OCI-LY7 (cell line): ENCODE results near the gene CHST3. TPM values are rescaled to one million over a fixed set of nuclear protein-coding genes. Genes with fewer than 3 reads are reported as not detected.
"Not testable (repeated sequence)": the region's sequence is repeated elsewhere in the genome, so short reads cannot be mapped to it uniquely, and the experiment has no call there.

ENCODE experiments used
- BruUV-seq: library from RNA; stranded (reverse); fragments of 400-500 nt; replicated peaks from 2 replicates; lab custom pipeline; 2021; lab: Mats Ljungman, UMichigan
- CTCF ChIA-PET: fragments of 300-600 bp; sonication (Branson Sonifier 250); formaldehyde crosslinking; loops from one replicate; lab custom pipeline; 2022; ENCODE audit warnings: antibody characterized with exemption; ENCODE audit not compliant: unreplicated experiment; lab: Charles Lee
- POLR2A ChIA-PET: fragments of 300-600 bp; sonication (Branson Sonifier 250); formaldehyde crosslinking; loops from one replicate; lab custom pipeline; 2022; ENCODE audit warnings: antibody characterized with exemption; lab: Charles Lee
- DNase-seq: peaks from one replicate; pipeline ENCODE4 v3.0.0-alpha.2; 2015; ENCODE audit warnings: low spot score
- H2AFZ ChIP-seq: fragments of 200-600 bp; sonication (generic), shearing (Covaris generic); 2 replicates; pipeline ENCODE4 v1.6.1; 2014; ENCODE audit warnings: mild to moderate bottlenecking, antibody characterized with exemption, low read length, moderate library complexity
- H3K27ac ChIP-seq: fragments of 200-600 bp; sonication (generic); 2 replicates; pipeline ENCODE4 v1.5.1; 2014; ENCODE audit warnings: mixed run types, low read depth, mild to moderate bottlenecking, moderate library complexity, low read length, inconsistent platforms; ENCODE audit not compliant: poor library complexity, severe bottlenecking
- H3K36me3 ChIP-seq: fragments of 200-600 bp; sonication (generic); 2 replicates; pipeline ENCODE4 v1.6.1; 2014; ENCODE audit warnings: mild to moderate bottlenecking, antibody characterized with exemption, low read length, moderate library complexity, mixed read lengths; ENCODE audit not compliant: insufficient read depth
- H3K4me1 ChIP-seq: fragments of 200-600 bp; sonication (generic); 2 replicates; pipeline ENCODE4 v1.5.1; 2014; ENCODE audit warnings: mild to moderate bottlenecking, low read length; ENCODE audit not compliant: insufficient read depth, poor library complexity, severe bottlenecking
- H3K4me2 ChIP-seq: fragments of 200-600 bp; sonication (generic); 2 replicates; pipeline ENCODE4 v1.6.1; 2014; ENCODE audit warnings: mild to moderate bottlenecking, low read length
- H3K4me3 ChIP-seq: fragments of 200-600 bp; sonication (generic); 2 replicates; pipeline ENCODE4 v1.5.1; 2014; ENCODE audit warnings: mild to moderate bottlenecking, low read depth, low read length; ENCODE audit not compliant: poor library complexity, severe bottlenecking
- H3K79me2 ChIP-seq: fragments of 200-600 bp; sonication (generic); 2 replicates; pipeline ENCODE4 v1.6.1; 2016; ENCODE audit warnings: low read depth, mild to moderate bottlenecking, low read length, moderate library complexity, mixed read lengths; ENCODE audit not compliant: insufficient read depth
- H3K9me2 ChIP-seq: fragments of 200-600 bp; sonication (generic); 2 replicates; pipeline ENCODE4 v1.6.1; 2016; ENCODE audit warnings: mild to moderate bottlenecking, low read length, mixed read lengths; ENCODE audit not compliant: insufficient read depth
- H3K9me3 ChIP-seq: fragments of 200-600 bp; sonication (generic); 2 replicates; pipeline ENCODE4 v1.6.1; 2014; ENCODE audit warnings: mild to moderate bottlenecking, mixed run types, low read length, mixed read lengths
- H4K20me1 ChIP-seq: fragments of 200-600 bp; sonication (generic); 2 replicates; pipeline ENCODE4 v1.6.1; 2014; ENCODE audit warnings: mild to moderate bottlenecking, antibody characterized with exemption, low read length, moderate library complexity, mixed read lengths; ENCODE audit not compliant: insufficient read depth
- CTCF ChIP-seq: fragments of 200-600 bp; sonication (generic); conservative IDR thresholded peaks from 2 replicates; pipeline ENCODE4 v1.5.1; 2014; ENCODE audit warnings: mild to moderate bottlenecking, antibody characterized with exemption, low read length, moderate library complexity, mixed read lengths
- EZH2phosphoT487 ChIP-seq: fragments of 200-600 bp; sonication (generic); IDR thresholded peaks from 2 replicates; pipeline ENCODE4 v1.6.1; 2018; ENCODE audit warnings: low read depth, borderline replicate concordance, mild to moderate bottlenecking, mixed run types, antibody characterized with exemption, low read length, moderate library complexity, mixed read lengths
- intact Hi-C: fragments of 100-400 bp; cut with micrococcal nuclease; formaldehyde crosslinking; loops from one replicate; pipeline ENCODE4 v1.10.0; 2022; ENCODE audit not compliant: unreplicated experiment
- total RNA-seq, 2 experiments: library from RNA; depleted of rRNA in 1 of 2; stranded (reverse); fragments of >200 nt in 1 of 2; shearing (Covaris generic) in 1 of 2; gene quantifications; 2 replicates each; pipeline ENCODE4 v1.2.3, GENCODE V29; 2014 to 2022

CHST3 gene
- total RNA-seq, 2 experiments from 2014 or later, result not detected

DNA sequence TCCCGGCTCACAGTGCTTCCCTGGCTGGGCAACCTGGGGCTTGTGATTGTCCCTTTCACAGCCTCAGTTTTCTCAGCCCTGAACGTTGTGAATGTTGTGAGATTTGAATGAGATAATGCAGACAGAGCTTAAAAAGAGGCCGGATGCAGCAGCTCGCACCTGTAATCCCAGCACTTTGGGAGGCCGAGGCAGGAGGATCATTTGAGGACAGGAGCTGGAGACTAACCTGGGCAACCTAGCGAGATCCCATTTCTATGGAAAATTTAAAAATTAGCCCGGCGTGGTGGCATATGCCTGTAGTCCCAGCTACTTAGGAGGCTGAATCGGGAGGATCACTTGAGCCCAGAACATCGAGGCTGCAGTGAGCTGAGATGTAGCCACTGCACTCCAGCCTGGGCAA lies 67.5 kb downstream of the CHST3 start:
- Histone ChIP-seq H4K20me1 (no peaks in the 10 kb centered on the region), H3K4me2 (no peak overlapping the region), H3K4me3 (no peak overlapping the region), H3K9me3 (no peaks in the 10 kb centered on the region), H3K4me1 (no peaks in the 10 kb centered on the region), H3K79me2 (no peaks in the 10 kb centered on the region), H3K36me3 (no peaks in the 10 kb centered on the region), H3K9me2 (no peaks in the 10 kb centered on the region), H2AFZ (no peak overlapping the region), H3K27ac (no peak overlapping the region)
- no peak for DNase-seq
- ChIA-PET CTCF (interaction anchor here (0.5 to 0.6 kb wide), 2 partner anchors 219 to 221 kb away, joined by 3 to 4 read pairs; no protein-coding TSS in a partner anchor), POLR2A (interaction anchor here (0.6 kb wide), 1 partner anchor 77 kb away, joined by 3 read pairs; no protein-coding TSS in a partner anchor)
- TF ChIP-seq CTCF (no peak), EZH2phosphoT487 (no peak)
- intact Hi-C loops, result no loop called here
- no TSS peak for BruUV-seq

DNA sequence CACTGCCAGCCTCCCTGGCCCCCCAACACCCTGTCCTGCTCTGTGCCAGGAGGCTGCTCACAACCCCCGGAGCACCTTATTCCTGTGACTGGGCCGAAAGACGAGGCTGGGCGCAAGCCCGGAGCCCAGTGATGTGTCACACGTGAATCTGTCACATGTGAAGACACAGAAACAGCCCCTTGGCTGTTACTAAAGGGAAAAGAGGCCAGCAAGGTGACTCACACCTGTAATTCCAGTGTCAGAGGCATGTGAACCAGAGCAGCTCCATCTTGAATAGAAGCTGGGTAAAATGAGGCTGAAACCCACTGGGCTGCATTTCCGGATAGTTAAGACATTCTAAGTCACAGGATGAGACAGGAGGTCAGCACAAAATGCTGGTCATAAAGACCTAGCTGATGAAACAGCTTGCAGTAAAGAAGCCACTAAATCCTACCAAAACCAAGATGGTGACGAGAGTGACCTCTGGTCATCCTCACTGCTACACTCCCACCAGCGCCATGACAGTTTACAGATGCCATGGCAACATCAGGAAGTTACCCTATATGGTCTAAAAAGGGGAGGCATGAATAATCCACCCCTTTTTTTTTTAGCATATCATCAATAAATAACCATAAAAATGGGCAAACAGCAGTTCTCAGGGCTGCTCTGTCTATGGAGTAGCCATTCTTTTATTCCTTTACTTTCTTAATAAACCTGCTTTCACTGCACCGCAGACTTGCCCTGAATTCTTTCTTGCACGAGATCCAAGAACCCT lies 68.4 kb downstream of the CHST3 start:
- H3K4me3 ChIP-seq, POLR2A ChIA-PET, H3K36me3 ChIP-seq, H3K4me1 ChIP-seq, DNase-seq, H3K27ac ChIP-seq, H4K20me1 ChIP-seq, H2AFZ ChIP-seq, BruUV-seq, H3K79me2 ChIP-seq, H3K9me3 ChIP-seq, H3K9me2 ChIP-seq, H3K4me2 ChIP-seq, intact Hi-C loops: not testable (repeated sequence)
- CTCF ChIA-PET, result interaction anchor here (0.6 kb wide), 1 partner anchor 222 kb away, joined by 3 read pairs; no protein-coding TSS in a partner anchor

- POLR2A ChIA-PET, result no interaction called here
- intact Hi-C loops, result no loop called here
- CTCF ChIA-PET, result no interaction called here
- TF ChIP-seq EZH2phosphoT487 (no peak), CTCF (no peak)
- BruUV-seq, result no TSS peak
- DNase-seq, result no peak
- Histone ChIP-seq H3K79me2 (no peaks in the 10 kb centered on the region), H3K4me3 (no peak overlapping the region), H3K4me2 (no peak overlapping the region), H3K4me1 (no peaks in the 10 kb centered on the region), H3K9me2 (no peaks in the 10 kb centered on the region), H3K9me3 (no peaks in the 10 kb centered on the region), H4K20me1 (no peaks in the 10 kb centered on the region), H3K36me3 (no peaks in the 10 kb centered on the region), H2AFZ (no peak overlapping the region), H3K27ac (no peak overlapping the region)
These were observed 69.9 kb downstream of the CHST3 start for GRCh38 chr10:72034040-72034499.
